Measurements from ENCODE around the gene HRH2.
"Not testable (repeated sequence)": the region's sequence is repeated elsewhere in the genome, so short reads cannot be mapped to it uniquely, and the experiment has no call there.

HRH2 gene

DNA sequence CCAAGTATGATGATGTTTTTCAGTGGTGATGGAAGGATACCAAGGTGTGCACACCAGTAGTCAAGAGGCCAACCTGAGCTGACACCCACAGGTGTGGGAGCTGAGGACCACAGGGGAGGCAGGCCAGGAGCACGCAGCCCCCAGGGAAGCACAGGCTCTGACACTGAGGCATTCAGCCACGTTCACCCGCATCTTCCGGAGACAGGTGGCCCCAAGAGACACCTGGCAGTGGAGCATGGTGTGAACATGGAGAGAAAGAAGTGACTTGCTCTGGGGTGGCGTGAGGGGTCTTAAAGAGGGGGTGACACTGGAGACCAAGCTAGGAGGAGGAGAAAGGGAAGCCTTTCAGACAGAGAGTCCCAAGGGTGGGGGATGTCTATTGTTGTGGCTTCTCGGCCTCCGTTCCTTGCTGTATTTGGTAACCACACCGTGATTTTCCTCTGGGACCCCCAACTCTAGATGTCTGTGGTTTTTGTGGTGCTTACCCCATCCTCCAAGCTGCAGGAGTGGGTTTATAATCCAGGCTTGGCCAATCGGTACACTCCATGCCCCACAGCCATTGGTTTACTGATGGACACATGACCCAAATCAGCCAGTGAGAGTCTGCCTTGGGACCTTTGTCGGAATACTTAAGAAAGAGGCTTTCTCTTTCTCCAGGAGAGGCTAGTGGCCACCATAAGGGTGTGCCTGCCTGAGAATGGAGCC, 84.6 kb downstream of the HRH2 start:
- no peak for DNase-seq

DNA sequence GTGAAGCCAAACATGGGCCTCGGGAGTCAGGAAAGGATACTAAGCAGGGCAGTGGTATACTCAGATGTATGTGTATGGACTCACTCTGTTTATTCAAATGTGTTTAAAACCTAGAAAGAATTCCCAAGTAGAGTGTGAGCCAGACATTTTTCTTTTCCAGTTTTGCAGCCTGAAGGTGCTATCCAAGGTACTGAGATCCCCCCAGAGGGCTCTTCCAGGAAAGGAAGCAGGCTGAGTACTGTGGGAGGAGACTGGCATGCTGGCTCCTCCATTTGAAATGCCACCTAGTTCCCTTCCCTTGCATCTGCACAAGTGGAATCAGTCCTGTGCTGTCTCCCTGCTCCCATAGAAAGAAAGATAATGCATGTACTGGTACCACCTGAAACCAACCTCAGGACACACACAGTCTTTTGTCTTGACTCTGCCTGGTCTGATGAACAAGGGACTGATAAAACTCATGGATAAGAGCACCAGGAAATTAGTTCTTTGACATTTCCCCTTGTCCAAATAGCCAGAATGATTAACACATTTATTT, 85.9 kb downstream of the HRH2 start:
- DNase-seq: no peak

DNA sequence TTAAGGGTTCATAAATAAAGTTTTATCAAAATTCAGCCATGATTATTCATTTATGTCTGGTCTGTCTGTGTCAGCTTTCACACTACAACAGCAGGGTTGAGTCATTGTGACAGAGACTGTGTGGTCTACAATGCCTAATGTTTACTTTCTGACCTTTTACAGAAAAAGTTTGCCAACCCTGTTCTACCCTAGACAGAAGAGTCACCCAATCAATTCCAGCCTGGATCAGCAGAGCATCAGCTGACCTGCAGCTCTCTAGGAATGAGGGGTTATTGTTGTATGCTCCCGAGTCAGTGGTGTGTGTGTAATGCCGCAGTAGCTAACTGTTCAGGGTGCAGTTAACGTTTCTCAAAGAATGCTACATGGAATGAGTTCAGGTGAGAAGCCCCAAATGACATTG, 87.3 kb downstream of the HRH2 start:
- DNase-seq: no peak

DNA sequence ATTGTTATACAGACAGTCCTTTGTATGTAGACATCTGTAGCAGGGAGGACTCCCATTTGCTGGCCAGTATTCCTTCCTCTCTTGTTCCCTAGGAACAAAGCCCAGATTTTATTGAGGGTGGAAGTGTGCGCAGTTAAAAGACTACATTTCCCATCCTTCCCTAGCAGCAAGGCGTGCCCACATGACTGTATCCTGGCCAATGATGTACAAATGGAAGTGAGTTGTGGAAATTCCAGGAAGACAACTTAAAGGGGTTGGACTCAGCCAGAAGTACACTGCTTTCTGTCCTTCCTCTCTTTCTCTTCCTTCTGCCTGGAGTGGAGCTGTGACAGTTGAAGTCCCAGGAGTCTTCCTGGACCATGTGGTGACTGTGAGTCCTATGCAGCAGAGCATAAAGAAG, 89.0 kb downstream of the HRH2 start:
- no peak for DNase-seq

DNA sequence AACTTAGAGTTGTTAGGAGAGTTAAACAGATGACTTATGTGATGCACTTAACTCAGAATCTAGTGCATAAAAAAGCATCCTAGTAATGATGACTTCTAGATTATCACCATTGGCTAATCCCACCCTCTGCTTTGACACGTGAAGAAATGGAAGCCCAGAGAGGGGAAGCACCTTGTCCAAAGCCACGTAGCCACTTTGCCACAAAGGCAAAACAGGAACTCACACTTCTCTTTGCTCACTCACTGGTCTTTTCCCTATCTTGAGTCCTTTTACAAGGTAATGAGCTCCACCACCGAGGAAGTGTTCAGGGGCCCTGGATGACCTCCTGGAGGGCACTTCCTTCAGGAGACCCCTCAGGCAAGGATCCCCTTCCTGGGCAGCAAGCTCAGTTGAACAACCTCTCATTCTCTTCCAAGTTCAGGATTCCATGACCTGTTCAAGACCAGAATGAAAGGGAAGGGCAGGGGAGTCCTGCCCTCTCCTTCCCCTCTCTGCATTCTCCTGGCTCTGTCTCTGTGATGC, 89.7 kb downstream of the HRH2 start:
- no peak for DNase-seq

DNA sequence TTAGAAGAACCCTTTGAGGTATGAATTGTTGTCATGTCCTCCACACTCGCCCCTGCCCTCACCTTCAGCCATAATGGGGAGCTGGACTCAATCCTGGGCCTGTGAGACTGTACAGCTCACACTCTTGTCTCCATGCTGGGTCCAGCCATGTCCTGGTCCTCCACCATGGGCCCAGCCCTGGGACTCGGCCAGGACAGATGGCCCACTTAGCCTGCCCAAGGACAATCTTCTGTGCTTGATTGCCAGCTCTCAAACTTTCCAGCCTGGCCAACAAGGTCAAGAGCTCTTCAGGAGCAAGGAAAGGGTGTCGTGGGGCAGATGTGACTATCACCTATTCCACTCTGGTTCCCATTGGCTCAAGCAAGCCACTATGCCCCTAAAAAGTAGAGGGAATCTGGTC, 90.8 kb downstream of the HRH2 start:
- DNase-seq: no peak

DNA sequence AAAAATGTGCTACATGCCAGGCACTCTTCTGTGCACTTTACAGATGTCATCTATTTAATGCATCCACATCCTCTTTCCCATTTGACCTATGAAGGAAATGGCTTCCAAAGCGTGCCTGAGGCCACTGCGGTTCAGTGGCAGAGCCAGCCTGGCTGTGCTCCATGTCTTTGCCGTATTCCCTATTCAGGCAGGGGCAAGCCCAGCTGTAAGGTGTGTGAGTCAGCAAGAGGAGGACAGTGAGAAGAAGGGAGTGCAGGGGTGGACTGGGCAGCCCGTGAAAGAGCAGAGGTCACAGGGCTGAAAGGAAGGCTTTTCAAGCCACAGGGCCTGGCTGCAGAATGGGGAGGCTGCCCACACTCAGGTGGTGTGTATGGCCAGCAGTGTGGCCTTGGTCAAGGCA, 91.7 kb downstream of the HRH2 start:
- no peak for DNase-seq

DNA sequence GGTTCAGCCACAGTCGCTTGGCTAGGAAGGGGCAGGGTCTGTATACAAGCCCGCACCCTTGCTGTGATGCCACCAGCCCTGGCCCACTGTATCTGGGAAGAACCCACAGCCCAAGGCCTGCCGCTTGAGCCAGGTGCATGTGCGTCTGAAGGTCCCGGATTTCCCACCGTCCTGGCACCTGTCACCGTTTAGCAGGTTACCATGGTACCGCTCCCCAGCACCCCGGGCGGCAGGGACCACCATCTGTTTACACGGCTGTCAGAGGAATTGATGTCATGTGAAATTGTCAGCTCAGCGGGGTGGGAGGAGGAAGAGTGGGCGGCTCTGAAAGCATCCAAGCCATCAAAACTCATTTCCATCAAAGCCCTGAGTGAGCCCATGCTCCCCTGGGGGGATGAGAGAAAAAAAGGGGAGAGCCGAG, 92.7 kb downstream of the HRH2 start:
- DNase-seq: no peak

DNA sequence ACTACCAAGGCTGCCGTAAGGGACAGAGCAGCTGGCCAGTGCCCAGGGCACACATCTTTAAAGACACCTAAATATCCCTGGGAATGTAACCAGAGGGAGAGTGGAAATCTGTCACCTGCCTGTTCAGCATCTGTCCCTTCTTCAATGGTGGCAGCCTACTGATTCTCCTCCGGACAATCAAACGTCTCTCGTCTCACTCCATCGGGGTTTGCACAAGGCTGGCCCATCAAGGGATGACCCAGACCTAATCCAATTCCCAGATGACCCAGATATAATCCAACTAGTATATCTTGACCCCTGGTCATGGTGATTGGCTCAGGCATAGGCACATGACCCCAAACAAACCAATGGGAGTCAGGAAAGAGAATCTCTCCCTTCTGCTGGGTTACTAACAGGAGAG, 93.5 kb downstream of the HRH2 start:
- DNase-seq: no peak

DNA sequence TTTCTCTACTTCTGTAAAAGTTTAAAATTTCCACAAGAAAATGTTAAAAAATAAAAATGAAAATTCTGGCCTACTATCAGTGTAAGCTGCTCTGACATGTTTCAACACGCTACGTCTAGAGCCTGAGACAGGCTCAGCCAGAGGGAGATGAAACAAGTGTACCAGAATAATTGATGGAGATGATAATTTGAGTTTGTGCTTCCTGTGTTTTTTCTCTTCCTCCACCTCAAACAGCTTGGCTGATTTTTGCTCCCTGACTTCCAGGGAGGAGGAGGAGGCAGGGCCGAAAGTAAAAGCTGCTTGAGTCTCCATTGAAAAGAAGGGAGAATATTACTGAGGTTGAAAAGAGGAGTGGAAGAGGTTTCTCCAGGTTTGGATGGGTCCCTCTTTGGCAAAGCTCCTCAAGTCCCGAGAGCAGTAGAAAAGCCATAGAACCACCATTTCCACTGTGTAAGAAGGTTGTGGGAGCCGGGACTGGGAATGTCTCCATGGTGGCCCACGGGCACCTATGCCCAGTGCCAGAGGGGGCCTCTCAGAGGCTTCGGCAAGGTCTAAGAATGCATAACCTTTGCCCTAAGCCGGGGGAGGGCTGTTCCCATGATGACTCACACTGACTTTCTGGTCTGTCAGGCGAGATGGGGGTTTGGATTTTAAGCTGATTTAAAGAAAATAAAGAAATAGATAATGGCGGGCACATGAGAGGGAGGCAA, 95.1 kb downstream of the HRH2 start:
- no peak for DNase-seq

DNA sequence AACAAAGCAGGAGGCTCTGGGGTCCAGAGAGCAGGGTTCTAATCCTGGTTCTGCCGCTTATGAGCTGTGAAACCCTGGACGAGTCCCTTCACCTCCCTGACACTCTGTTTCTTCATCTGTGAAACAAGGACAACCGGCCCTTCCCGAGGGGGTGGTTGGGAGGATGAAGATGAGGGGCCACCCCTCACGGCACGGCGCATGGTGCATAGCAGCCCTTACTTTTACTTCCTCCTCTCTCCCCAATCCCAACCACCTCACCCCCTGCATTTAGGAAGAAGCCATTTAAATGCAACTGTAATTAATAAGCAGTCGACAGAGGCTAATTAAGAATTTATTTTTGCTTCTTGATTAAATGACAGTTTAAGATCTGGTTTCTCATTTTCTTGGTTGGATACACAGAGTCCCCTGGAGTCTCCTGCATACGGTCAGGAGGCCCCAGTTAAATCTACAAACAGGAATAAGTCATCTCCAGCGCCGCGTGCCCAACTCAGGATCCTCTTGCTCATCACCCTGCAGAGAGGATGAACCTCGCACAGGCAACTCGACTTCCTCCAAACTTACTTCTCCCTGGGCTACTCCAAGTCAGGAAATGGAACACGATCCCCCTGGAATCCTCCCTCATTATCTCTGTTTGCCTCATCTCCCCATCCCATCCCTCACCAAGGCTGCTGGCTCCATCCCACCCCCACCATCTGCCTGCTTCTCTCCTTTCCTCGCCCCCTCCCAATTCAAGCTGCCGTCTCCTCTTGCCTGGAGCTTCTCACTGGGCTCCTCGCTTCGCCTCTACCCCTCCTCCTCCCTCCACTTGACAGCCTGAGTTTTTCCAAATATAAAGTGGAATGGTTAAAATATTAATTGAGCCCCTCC, 95.9 kb downstream of the HRH2 start:
- no peak for DNase-seq

DNA sequence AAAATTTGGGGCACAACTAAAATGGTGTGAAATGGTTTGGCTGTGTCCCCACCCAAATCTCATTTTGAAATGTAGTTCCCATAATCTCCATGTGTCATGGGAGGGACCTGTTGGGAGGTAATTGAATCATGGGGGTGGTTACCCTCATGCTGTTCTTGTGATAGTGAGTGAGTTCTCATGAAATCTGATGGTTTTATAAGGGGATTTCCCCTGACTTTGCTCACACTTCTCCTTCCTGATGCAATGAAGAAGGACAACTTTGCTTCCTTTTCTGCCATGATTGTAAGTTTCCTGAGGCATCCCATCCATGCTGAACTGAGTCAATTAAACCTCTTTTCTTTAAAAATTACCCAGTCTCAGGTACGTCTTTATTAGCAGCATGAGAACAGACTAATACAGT, 102.1 kb downstream of the HRH2 start:
- DNase-seq: not testable (repeated sequence)

Measured in CD4-positive, alpha-beta T cell treated with Interleukin-21 for 1 hour (primary cell).